GM21367 (cell line): Measurements from ENCODE around the gene ADD3.

Experiments used
- ATAC-seq: cut with Tn5 transposase; IDR thresholded peaks from one replicate; pipeline ENCODE4 v1.9.1; 2021; ENCODE audit not compliant: unreplicated experiment

Gene ADD3

GRCh38 chr10:109998513-109998912 is 9.3 kb upstream of the ADD3 start:
- ATAC-seq = no peak

- ATAC-seq = no peak
Observed at GRCh38 chr10:110002801-110003523, 4.8 kb upstream of the ADD3 start.

- ATAC-seq = no peak
Observed at GRCh38 chr10:110003524-110003885, 4.3 kb upstream of the ADD3 start.

GRCh38 chr10:110005719-110006118 is 2.1 kb upstream of the ADD3 start:
- ATAC-seq = no peak

- no peak for ATAC-seq
Observed at GRCh38 chr10:110006358-110007160, 1.2 kb upstream of the ADD3 start.

GRCh38 chr10:110007161-110007700 is 553 bp upstream of the ADD3 start:
- peak; percentile 27 for ATAC-seq

GRCh38 chr10:110008518-110009339 is 945 bp downstream of the ADD3 start:
- peak; percentile 33 for ATAC-seq

- peak; percentile 30 for ATAC-seq
Observed at GRCh38 chr10:110009736-110010475, 2.1 kb downstream of the ADD3 start.

GRCh38 chr10:110010486-110011378 is 2.9 kb downstream of the ADD3 start:
- ATAC-seq = no peak

GRCh38 chr10:110011681-110012080 is 3.9 kb downstream of the ADD3 start:
- no peak for ATAC-seq

- ATAC-seq = no peak
Observed at GRCh38 chr10:110013630-110014293, 6.0 kb downstream of the ADD3 start.

GRCh38 chr10:110016039-110016438 is 8.3 kb downstream of the ADD3 start:
- ATAC-seq = no peak

- ATAC-seq = no peak
Observed at GRCh38 chr10:110017052-110017451, 9.3 kb downstream of the ADD3 start.

GRCh38 chr10:110017907-110018306 is 10.1 kb downstream of the ADD3 start:
- no peak for ATAC-seq

- no peak for ATAC-seq
Observed at GRCh38 chr10:110020265-110020664, 12.5 kb downstream of the ADD3 start.

GRCh38 chr10:110022716-110023504 is 15.1 kb downstream of the ADD3 start:
- no peak for ATAC-seq

- no peak for ATAC-seq
Observed at GRCh38 chr10:110023785-110024465, 16.1 kb downstream of the ADD3 start.

GRCh38 chr10:110029450-110029849 is 21.7 kb downstream of the ADD3 start:
- no peak for ATAC-seq
